ACC112 (cell line): ENCODE results near the gene VWA3A.
"Not testable (repeated sequence)": the region's sequence is repeated elsewhere in the genome, so short reads cannot be mapped to it uniquely, and the experiment has no call there.

Source experiments
- H2AFZ ChIP-seq: fragments of 200-600 bp; sonication (generic); one replicate; pipeline ENCODE4 v1.6.0; 2017; ENCODE audit warnings: antibody characterized with exemption, low read length; ENCODE audit not compliant: unreplicated experiment
- H3K27ac ChIP-seq: fragments of 200-600 bp; sonication (generic); 2 replicates; pipeline ENCODE4 v1.5.1; 2014; ENCODE audit warnings: low read depth, mild to moderate bottlenecking, antibody characterized with exemption, low read length, moderate library complexity
- H3K27me3 ChIP-seq: fragments of 200-600 bp; sonication (generic); 2 replicates; pipeline ENCODE4 v1.6.1; 2014; ENCODE audit warnings: mild to moderate bottlenecking, antibody characterized with exemption, low read length, moderate library complexity, mixed read lengths; ENCODE audit not compliant: insufficient read depth
- H3K36me3 ChIP-seq: fragments of 200-600 bp; sonication (generic); 2 replicates; pipeline ENCODE4 v1.6.1; 2016; ENCODE audit warnings: mild to moderate bottlenecking, antibody characterized with exemption, low read length, moderate library complexity, mixed read lengths; ENCODE audit not compliant: insufficient read depth
- H3K4me1 ChIP-seq: fragments of 200-600 bp; sonication (generic); one replicate; pipeline ENCODE4 v1.6.1; 2016; ENCODE audit warnings: low read length, mixed read lengths; ENCODE audit not compliant: insufficient read depth, unreplicated experiment, control insufficient read depth
- H3K4me3 ChIP-seq: fragments of 200-600 bp; sonication (generic); 2 replicates; pipeline ENCODE4 v1.5.1; 2014; ENCODE audit warnings: mild to moderate bottlenecking, low read depth, low read length
- H3K79me2 ChIP-seq: fragments of 200-600 bp; sonication (generic); one replicate; pipeline ENCODE4 v1.6.0; 2016; ENCODE audit warnings: low read length; ENCODE audit not compliant: control insufficient read depth, unreplicated experiment, insufficient read depth

Gene VWA3A

GRCh38 chr16:22132801-22133200 is 40.5 kb downstream of the VWA3A start:
- Histone ChIP-seq H3K4me3 (no peak overlapping the region), H2AFZ (no peak overlapping the region), H3K79me2 (no peaks in the 10 kb centered on the region), H3K27me3 (peaks cover 27% of the 10 kb centered on the region), H3K4me1 (no peaks in the 10 kb centered on the region), H3K27ac (no peak overlapping the region), H3K36me3 (no peaks in the 10 kb centered on the region)

- Histone ChIP-seq H3K79me2 (no peaks in the 10 kb centered on the region), H3K27me3 (peaks cover 70% of the 10 kb centered on the region), H3K4me1 (no peaks in the 10 kb centered on the region), H3K27ac (no peak overlapping the region), H3K4me3 (no peak overlapping the region), H3K36me3 (no peaks in the 10 kb centered on the region), H2AFZ (no peak overlapping the region)
These were observed 46.1 kb downstream of the VWA3A start for GRCh38 chr16:22138482-22138881.

- Histone ChIP-seq H3K4me3 (no peak overlapping the region), H3K79me2 (no peaks in the 10 kb centered on the region), H3K4me1 (no peaks in the 10 kb centered on the region), H3K36me3 (no peaks in the 10 kb centered on the region), H2AFZ (no peak overlapping the region), H3K27ac (no peak overlapping the region), H3K27me3 (peaks cover 70% of the 10 kb centered on the region)
These were observed 46.7 kb downstream of the VWA3A start for GRCh38 chr16:22139008-22139407.

- Histone ChIP-seq H3K79me2 (no peaks in the 10 kb centered on the region), H3K27me3 (peaks cover 76% of the 10 kb centered on the region), H3K4me1 (no peaks in the 10 kb centered on the region), H3K27ac (no peak overlapping the region), H3K4me3 (no peak overlapping the region), H2AFZ (no peak overlapping the region), H3K36me3 (no peaks in the 10 kb centered on the region)
These were observed 47.4 kb downstream of the VWA3A start for GRCh38 chr16:22139732-22140131.

GRCh38 chr16:22141767-22142166 is 49.4 kb downstream of the VWA3A start:
- Histone ChIP-seq H3K79me2 (no peaks in the 10 kb centered on the region), H3K27me3 (peaks cover 76% of the 10 kb centered on the region), H3K27ac (no peak overlapping the region), H2AFZ (no peak overlapping the region), H3K4me3 (no peak overlapping the region), H3K36me3 (no peaks in the 10 kb centered on the region), H3K4me1 (no peaks in the 10 kb centered on the region)

- Histone ChIP-seq H2AFZ (no peak overlapping the region), H3K4me3 (no peak overlapping the region), H3K36me3 (no peaks in the 10 kb centered on the region), H3K27me3 (peaks cover 65% of the 10 kb centered on the region), H3K79me2 (no peaks in the 10 kb centered on the region), H3K27ac (no peak overlapping the region), H3K4me1 (no peaks in the 10 kb centered on the region)
These were observed 52.2 kb downstream of the VWA3A start for GRCh38 chr16:22144520-22144919.

GRCh38 chr16:22147853-22148252 is 55.5 kb downstream of the VWA3A start:
- Histone ChIP-seq H3K4me1 (no peaks in the 10 kb centered on the region), H2AFZ (no peak overlapping the region), H3K79me2 (no peaks in the 10 kb centered on the region), H3K27me3 (peaks cover 45% of the 10 kb centered on the region), H3K36me3 (no peaks in the 10 kb centered on the region), H3K4me3 (no peak overlapping the region), H3K27ac (no peak overlapping the region)

- H3K27ac ChIP-seq, result no peak overlapping the region
- H2AFZ ChIP-seq, result no peak overlapping the region
- H3K4me3 ChIP-seq, result no peak overlapping the region
- H3K4me1 ChIP-seq, result no peaks in the 10 kb centered on the region
- no peaks in the 10 kb centered on the region for H3K36me3 ChIP-seq
- H3K79me2 ChIP-seq, result no peaks in the 10 kb centered on the region
- H3K27me3 ChIP-seq, result peaks cover 39% of the 10 kb centered on the region
These were observed 59.1 kb downstream of the VWA3A start for GRCh38 chr16:22151246-22151998.

- H3K79me2 ChIP-seq, result no peaks in the 10 kb centered on the region
- H3K27ac ChIP-seq, result no peak overlapping the region
- peaks cover 35% of the 10 kb centered on the region for H3K27me3 ChIP-seq
- no peak overlapping the region for H2AFZ ChIP-seq
- H3K4me1 ChIP-seq, result no peaks in the 10 kb centered on the region
- H3K36me3 ChIP-seq, result no peaks in the 10 kb centered on the region
- H3K4me3 ChIP-seq, result no peak overlapping the region
These were observed 60.0 kb downstream of the VWA3A start for GRCh38 chr16:22152316-22152715.

GRCh38 chr16:22153078-22153477 is 60.7 kb downstream of the VWA3A start:
- not testable (repeated sequence) for H3K79me2 ChIP-seq, H2AFZ ChIP-seq, H3K4me1 ChIP-seq, H3K27ac ChIP-seq, H3K4me3 ChIP-seq, H3K36me3 ChIP-seq
- H3K27me3 ChIP-seq, result peaks cover 27% of the 10 kb centered on the region

- no peaks in the 10 kb centered on the region for H3K79me2 ChIP-seq
- H3K4me1 ChIP-seq, result no peaks in the 10 kb centered on the region
- H3K27ac ChIP-seq, result no peak overlapping the region
- no peak overlapping the region for H3K4me3 ChIP-seq
- H3K27me3 ChIP-seq, result peaks cover 49% of the 10 kb centered on the region
- no peaks in the 10 kb centered on the region for H3K36me3 ChIP-seq
- no peak overlapping the region for H2AFZ ChIP-seq
These were observed 69.1 kb downstream of the VWA3A start for GRCh38 chr16:22161401-22161800.
